GM19238 (cell line): ENCODE results near the gene KIF14.
"Not testable (repeated sequence)": the region's sequence is repeated elsewhere in the genome, so short reads cannot be mapped to it uniquely, and the experiment has no call there.

ENCODE experiments used
- DNase-seq: peaks from one replicate; pipeline ENCODE4 v3.0.0; 2011; ENCODE audit warnings: low spot score; ENCODE audit not compliant: insufficient read length

Gene KIF14

GRCh38 chr1:200634261-200635122 lies 13.9 kb upstream of the KIF14 start:
- no peak for DNase-seq

DNA sequence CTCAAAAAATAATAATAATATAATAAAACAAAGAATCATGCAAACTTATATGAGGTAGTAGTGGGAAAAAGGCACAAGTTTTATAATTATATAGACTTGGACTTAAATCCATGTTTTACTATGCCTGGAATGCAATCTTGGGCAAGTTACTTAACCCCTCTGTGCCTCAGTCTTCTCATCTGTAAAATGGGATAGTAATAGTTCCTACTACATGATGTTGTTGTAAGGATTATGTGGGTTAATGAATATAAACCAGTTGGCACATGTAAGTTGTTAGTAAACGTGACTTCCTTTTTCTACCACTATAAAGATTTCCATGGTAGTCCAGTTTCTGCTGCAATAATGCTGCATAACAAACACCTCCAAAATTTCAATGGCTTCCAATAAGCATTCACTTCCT lies 10.8 kb upstream of the KIF14 start:
- no peak for DNase-seq

DNA sequence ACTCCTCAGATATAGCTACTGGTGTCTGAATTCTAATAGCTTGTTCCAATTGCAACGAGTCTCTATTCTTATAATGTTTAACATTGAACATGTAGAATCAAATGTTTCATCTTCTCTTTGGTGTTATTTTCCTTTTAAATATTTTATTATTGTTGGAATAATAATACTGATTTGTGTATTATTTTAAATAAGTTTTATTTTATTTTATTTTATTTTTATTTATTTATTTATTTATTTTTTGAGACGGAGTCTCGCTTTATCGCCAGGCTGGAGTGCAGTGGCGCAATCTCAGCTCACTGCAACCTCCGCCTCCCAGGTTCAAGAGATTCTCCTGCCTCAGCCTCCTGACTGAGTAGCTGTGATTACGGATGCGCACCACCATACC lies 10.0 kb upstream of the KIF14 start:
- not testable (repeated sequence) for DNase-seq

GRCh38 chr1:200629876-200630514 lies 9.4 kb upstream of the KIF14 start:
- DNase-seq: no peak

DNA sequence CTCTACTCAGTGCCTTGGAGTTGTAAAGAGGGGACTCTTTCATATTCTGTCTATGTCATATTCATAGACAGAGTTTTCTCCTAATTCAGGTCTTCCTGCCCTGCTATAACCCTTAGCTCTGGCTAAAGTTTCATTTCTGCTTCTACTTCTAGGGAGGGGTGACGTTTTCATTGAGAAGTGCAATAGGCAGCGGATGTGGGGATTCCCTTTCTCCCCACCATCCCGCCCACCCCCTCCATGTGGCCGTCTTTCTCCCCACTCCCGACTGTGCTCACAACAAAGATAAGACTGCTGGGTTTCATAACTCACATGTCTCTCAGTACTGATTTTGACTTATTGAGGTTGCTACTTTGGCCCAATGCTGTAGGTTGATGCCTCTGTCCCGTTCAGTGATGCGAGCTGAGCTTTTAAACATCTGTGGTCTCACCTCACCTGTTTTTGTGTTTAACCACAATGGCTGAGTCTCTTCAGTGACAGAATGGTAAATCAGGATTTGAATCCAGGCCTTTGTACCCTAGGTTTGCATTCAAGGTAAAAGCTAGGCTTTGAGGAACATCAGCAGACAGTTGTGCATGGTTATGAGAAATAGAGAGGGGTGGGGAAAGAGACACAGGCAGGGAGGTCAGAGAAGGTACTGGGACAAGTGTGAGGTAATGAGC lies 7.8 kb upstream of the KIF14 start:
- peak; percentile 32 for DNase-seq

DNA sequence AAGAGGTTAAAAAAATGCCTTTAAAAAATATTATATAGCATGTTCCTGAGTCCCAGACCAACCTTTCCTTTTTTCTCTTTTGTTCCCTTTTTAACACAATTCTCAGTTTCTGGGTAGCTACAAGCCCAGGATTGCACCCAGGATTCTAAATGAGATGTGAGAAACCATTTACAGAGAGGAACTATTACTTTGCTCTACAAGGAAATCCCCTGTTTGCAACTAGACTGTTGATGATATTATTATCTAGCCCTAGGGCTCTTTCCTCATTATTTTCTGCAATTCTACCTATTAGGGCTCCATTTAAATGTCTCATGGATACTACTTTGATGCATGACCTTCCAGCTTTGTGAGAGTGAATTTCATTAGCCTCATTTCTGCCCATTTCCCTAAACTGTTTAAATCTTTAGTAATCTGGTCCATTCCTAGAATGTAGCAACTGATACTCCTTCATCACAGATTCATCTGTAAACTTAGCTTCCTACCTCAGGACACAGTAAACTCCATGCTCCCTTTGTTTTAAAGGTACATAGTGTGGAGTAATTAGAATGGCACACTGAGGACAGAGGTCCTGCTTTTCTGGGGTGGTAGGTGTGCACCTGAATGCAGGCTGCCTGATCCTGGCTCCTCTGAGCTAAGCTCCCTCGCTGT lies 7.1 kb upstream of the KIF14 start:
- no peak for DNase-seq

DNA sequence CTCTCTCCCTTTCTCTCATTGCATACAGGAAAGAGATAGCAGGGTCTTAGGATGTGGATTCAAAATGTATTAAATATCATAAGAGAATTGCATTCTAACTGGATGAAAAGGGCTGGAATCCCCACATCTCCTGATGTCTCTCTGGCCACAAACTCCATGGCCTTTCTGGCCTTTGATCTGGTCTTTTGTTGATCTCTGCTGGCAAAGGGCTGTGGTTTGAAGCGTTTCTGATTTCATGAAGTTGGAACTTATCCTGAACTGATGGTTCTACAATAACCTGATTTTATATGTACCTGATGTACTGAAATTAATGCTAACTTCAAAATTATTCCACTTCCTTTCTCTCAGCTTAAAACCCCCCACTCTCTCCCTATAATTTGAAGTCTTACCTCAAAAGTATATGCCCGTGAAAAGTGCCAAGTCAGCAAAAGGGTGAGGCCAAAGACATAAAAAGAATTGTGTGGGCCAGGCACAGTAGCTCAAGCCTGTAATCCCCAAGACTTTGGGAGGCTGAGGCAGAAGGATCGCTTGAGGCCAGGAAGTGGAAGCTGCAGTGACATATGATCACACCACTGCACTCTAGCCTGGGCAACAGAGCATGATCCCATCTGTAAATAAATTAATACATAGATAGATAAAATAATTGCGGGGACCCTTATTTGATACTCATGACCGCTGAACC lies 6.4 kb upstream of the KIF14 start:
- no peak for DNase-seq

- peak; percentile 13 for DNase-seq
These were observed 4.9 kb upstream of the KIF14 start for GRCh38 chr1:200625381-200625824.

- no peak for DNase-seq
These were observed 4.3 kb upstream of the KIF14 start for GRCh38 chr1:200624679-200625335.

DNA sequence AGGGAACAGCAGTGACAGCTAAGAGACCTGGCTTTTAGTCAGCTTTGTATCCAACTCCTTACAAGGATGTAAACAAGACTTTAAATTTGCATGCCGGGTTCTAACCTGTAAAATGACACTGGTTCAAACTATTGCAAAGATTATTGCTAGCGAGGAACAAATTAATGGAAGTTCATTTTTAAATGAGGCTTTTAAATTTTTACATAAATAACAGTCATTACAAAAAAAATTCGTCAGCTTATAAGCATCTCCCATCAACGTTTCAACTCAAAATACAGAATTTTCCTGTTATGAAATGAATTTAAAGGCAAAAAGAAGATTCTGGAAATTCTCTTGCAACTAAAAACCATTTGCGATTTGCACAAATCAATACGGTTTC lies 668 bp downstream of the KIF14 start:
- no peak for DNase-seq

DNA sequence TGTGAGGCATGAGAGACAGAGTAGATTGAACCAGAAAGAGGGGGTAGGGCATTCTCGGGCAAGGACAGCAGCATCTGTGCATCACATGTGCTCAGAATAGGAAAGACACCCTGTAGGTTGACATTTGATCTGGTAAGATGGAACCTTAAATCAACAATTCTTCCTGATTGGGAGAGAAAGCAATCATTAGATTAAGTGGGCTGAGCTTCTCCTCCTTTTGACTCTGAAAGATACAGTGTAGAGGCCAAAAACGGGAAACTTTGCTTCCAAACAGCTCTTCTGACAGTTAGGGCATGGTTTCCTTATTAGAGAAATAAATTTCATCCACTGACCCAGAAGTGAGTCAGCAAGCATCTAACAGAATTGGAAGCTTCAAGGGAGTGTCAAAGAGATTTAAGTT lies 9.7 kb downstream of the KIF14 start:
- DNase-seq: no peak

GRCh38 chr1:200602632-200603031 lies 17.9 kb downstream of the KIF14 start:
- no peak for DNase-seq

DNA sequence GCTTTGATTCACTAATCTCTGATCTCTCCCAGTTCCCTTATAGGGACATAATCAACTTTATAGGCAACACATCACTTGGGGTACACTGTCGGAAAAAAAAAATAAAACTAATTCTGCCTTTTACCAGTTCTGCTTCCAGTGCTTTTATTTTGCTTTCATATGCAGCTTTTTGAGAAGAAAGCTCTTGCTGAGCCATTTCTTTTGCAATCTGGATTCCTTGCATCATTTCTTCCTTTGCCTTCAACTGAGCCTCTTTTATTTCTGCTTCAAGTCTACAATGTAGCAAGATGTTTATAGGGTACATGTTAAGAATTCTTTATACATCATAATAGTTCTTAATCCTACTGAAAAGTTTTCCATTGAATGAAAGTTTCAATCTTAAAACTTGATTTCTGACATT lies 30.6 kb downstream of the KIF14 start:
- DNase-seq: no peak

- DNase-seq: no peak
These were observed 31.9 kb downstream of the KIF14 start for GRCh38 chr1:200588698-200589097.

- DNase-seq: no peak
These were observed 56.2 kb downstream of the KIF14 start for GRCh38 chr1:200564319-200564718.

DNA sequence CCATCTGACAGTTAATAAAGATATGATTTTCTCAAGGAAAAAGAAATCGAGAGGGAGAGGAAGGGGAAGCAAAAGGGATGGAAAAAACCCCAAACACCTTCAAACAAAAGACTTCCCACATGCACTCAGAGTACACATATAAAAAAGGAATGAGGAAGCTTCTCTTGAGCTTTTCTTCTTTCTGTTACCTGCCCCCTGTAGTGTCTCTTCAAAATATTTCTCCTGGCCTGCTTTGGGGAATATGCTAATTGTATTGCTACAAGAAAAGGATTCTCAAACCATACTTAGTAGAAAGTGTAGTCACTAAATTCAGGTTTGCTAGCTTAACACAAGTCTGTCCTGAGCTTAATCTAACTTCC lies 58.7 kb downstream of the KIF14 start:
- no peak for DNase-seq

GRCh38 chr1:200558866-200559459 lies 61.6 kb downstream of the KIF14 start:
- no peak for DNase-seq

DNA sequence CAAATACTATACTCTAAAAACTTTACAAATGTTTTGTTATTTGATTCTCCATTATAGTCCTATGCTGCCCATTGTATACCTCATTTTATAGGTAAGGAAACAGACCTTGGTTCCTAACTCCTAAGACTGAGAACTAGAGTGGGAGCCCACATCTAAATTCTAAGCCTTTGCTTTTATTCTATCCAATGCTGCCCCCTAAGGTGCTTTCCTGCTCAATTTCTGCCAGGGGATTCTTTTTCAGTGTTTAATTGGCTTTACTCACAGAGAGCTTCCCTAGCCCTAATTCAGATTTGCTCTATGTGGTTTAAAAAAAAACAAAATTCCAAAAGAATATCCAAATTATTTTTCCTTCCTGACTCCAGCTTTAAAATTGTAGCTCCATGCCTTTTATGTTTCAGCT lies 64.5 kb downstream of the KIF14 start:
- DNase-seq: no peak

- not testable (repeated sequence) for DNase-seq
These were observed 67.8 kb downstream of the KIF14 start for GRCh38 chr1:200552737-200553136.

- no peak for DNase-seq
These were observed 70.2 kb downstream of the KIF14 start for GRCh38 chr1:200550367-200550766.
